B cell (primary cell): ENCODE data around the gene ADGRL4. TPM values are rescaled to one million over a fixed set of nuclear protein-coding genes. Genes with fewer than 3 reads are reported as not detected.

Experiments
- ATAC-seq: fragments of 200-7000 bp; cut with Tn5 transposase; one replicate; pipeline ENCODE4 v1.10.0; 2021; ENCODE audit warnings: low read depth, mild to moderate bottlenecking, moderate number of reproducible peaks, moderate library complexity
- CTCF ChIA-PET: fragments of 350-600 bp; sonication (Branson Sonifier 250); formaldehyde crosslinking; loops from one replicate; lab custom pipeline; 2021; ENCODE audit warnings: antibody characterized with exemption, inconsistent platforms; lab: Charles Lee
- POLR2A ChIA-PET: fragments of 350-600 bp; sonication (Branson Sonifier 250); formaldehyde crosslinking; loops from one replicate; lab custom pipeline; 2021; ENCODE audit warnings: antibody characterized with exemption; lab: Charles Lee
- DNase-seq: peaks from one replicate; pipeline ENCODE4 v3.0.0; 2013
- H2AFZ ChIP-seq: 2 replicates; pipeline ENCODE4 v1.6.1; 2012; ENCODE audit warnings: mild to moderate bottlenecking, low read depth, low read length; ENCODE audit not compliant: insufficient read depth, poor library complexity, severe bottlenecking
- H3K27ac ChIP-seq, 2 donors: 1 replicate in 1 of 2; 2 replicates in 1 of 2; pipeline ENCODE4 v1.5.1; 2012 to 2013; ENCODE audit warnings: low read length in 2 of 2, mild to moderate bottlenecking in 2 of 2, moderate library complexity in 1 of 2
- H3K27me3 ChIP-seq, 4 experiments: fragments of 200-600 bp in 1 of 4; sonication (generic) in 1 of 4; replicated peaks in 1 of 4; 1 replicate in 2 of 4; 2 replicates in 2 of 4; pipeline versions ENCODE4 v1.6.1 to v1.7.0; 2013 to 2016; ENCODE audit warnings: low read length in 3 of 4, mild to moderate bottlenecking in 2 of 4, mixed read lengths in 1 of 4, moderate library complexity in 1 of 4; ENCODE audit not compliant: insufficient read depth in 4 of 4, control insufficient read depth in 3 of 4; ENCODE audit errors: control extremely low read depth in 1 of 4
- H3K36me3 ChIP-seq, 2 experiments: replicated peaks in 1 of 2; 1 replicate in 1 of 2; 2 replicates in 1 of 2; pipeline versions ENCODE4 v1.6.1 to v1.7.1; 2013; ENCODE audit warnings: low read length in 1 of 2; ENCODE audit not compliant: insufficient read depth in 2 of 2, control insufficient read depth in 1 of 2; ENCODE audit errors: control extremely low read depth in 1 of 2, extremely low read depth in 1 of 2
- H3K4me1 ChIP-seq, 2 donors: fragments of 200-600 bp in 1 of 2; sonication (generic) in 1 of 2; 1 replicate in 1 of 2; 2 replicates in 1 of 2; pipeline versions ENCODE4 v1.5.1 to v1.6.1; 2013 to 2017; ENCODE audit warnings: low read length in 2 of 2; ENCODE audit not compliant: control insufficient read depth in 2 of 2, insufficient read depth in 2 of 2
- H3K4me2 ChIP-seq: replicated peaks from 2 replicates; pipeline ENCODE3; 2012; ENCODE audit warnings: mild to moderate bottlenecking, low read depth, low read length; ENCODE audit not compliant: poor library complexity, severe bottlenecking
- H3K4me3 ChIP-seq, 5 experiments: fragments of 200-600 bp in 1 of 5; sonication (generic) in 1 of 5; 1 replicate in 3 of 5; 2 replicates in 2 of 5; pipeline versions ENCODE4 v1.5.1 to v1.7.0; 2011 to 2016; ENCODE audit warnings: low read length in 4 of 5, mild to moderate bottlenecking in 4 of 5, low read depth in 2 of 5, control low read depth in 1 of 5, moderate library complexity in 1 of 5; ENCODE audit not compliant: insufficient read depth in 1 of 5; ENCODE audit errors: control extremely low read depth in 1 of 5, extremely low read depth in 1 of 5
- H3K79me2 ChIP-seq: fragments of 200-600 bp; sonication (generic); one replicate; pipeline ENCODE4 v1.6.0; 2016; ENCODE audit warnings: low read length; ENCODE audit not compliant: control insufficient read depth, insufficient read depth
- H3K9ac ChIP-seq: fragments of 200-600 bp; sonication (generic); 2 replicates; pipeline ENCODE4 v1.6.1; 2017; ENCODE audit warnings: mild to moderate bottlenecking, low read length, moderate library complexity
- H3K9me3 ChIP-seq, 3 donors: one replicate each; pipeline versions ENCODE4 v1.6.1 to v1.7.1; 2013; ENCODE audit warnings: low read length in 2 of 3; ENCODE audit not compliant: control insufficient read depth in 2 of 3, insufficient read depth in 1 of 3; ENCODE audit errors: control extremely low read depth in 1 of 3
- H4K20me1 ChIP-seq: 2 replicates; pipeline ENCODE4 v1.6.0; 2012; ENCODE audit warnings: mild to moderate bottlenecking, low read length; ENCODE audit not compliant: insufficient read depth, control insufficient read depth, poor library complexity, severe bottlenecking
- H3K27ac Mint-ChIP-seq: one replicate; pipeline ENCODE4 v1.8.0; 2021; ENCODE audit warnings: mixed read lengths
- H3K27me3 Mint-ChIP-seq: one replicate; pipeline ENCODE4 v1.8.0; 2021; ENCODE audit warnings: mixed read lengths
- H3K4me1 Mint-ChIP-seq: one replicate; pipeline ENCODE4 v1.8.0; 2021; ENCODE audit warnings: mixed read lengths
- H3K4me3 Mint-ChIP-seq: one replicate; pipeline ENCODE4 v1.8.0; 2021; ENCODE audit warnings: mixed read lengths
- H3K9me3 Mint-ChIP-seq: one replicate; pipeline ENCODE4 v1.8.0; 2022; ENCODE audit warnings: mixed read lengths; ENCODE audit not compliant: insufficient read depth
- CTCF ChIP-seq: fragments of 200-600 bp; IDR thresholded peaks from one replicate; pipeline ENCODE4 v1.8.0; 2022; ENCODE audit warnings: antibody characterized with exemption, mild to moderate bottlenecking
- EZH2 ChIP-seq: IDR thresholded peaks from 2 replicates; pipeline ENCODE4 v1.6.1; 2012; ENCODE audit warnings: borderline replicate concordance, low read depth, mild to moderate bottlenecking, moderate library complexity, low read length; ENCODE audit not compliant: insufficient read depth, poor library complexity, severe bottlenecking
- WGBS: methylation state at CpG from one replicate; pipeline ENCODE4 v1.1.5; 2013; ENCODE audit warnings: missing lambda C conversion rate; ENCODE audit not compliant: insufficient coverage; 5-methylcytosine and 5-hydroxymethylcytosine counted together
- intact Hi-C: fragments of 100-400 bp; cut with micrococcal nuclease; formaldehyde crosslinking; loops from one replicate; pipeline ENCODE4 v1.10.0; 2022
- polyA plus RNA-seq: library from polyadenylated mRNA; depleted of rRNA; stranded (reverse); fragments of >200 nt; gene quantifications from 2 replicates; pipeline ENCODE4 v1.2.3, GENCODE V29; 2012
- total RNA-seq, 2 donors: library from RNA; stranded (reverse); fragments of 120-200 nt in 1 of 2; gene quantifications; 1 replicate in 1 of 2; 2 replicates in 1 of 2; pipeline versions ENCODE4 v1.2.3 to v1.2.4, GENCODE V29; 2013 to 2022

Gene ADGRL4
- total and polyA plus RNA-seq, 2 donors (not counting 1 experiment from before 2014, with no cell fraction given), result not detected

- no peak overlapping the region for H3K4me3 Mint-ChIP-seq
- no peak overlapping the region for H3K4me2 ChIP-seq
- DNase-seq (no peak), ATAC-seq (no peak)
- no peak overlapping the region for H3K9ac ChIP-seq
- no peaks in the 10 kb centered on the region for H3K4me1 ChIP-seq
- H3K27ac ChIP-seq, result no peak overlapping the region
- no peaks in the 10 kb centered on the region for H3K4me1 Mint-ChIP-seq
- H4K20me1 ChIP-seq, result no peaks in the 10 kb centered on the region
- intact Hi-C loops, result no loop called here
- POLR2A ChIA-PET, result no interaction called here
- H3K27ac Mint-ChIP-seq, result no peak overlapping the region
- no peaks in the 10 kb centered on the region for H3K27me3 ChIP-seq
- WGBS, result no CpG with 5 or more reads among the region's 1 CpG
- no peaks in the 10 kb centered on the region for H3K79me2 ChIP-seq
- CTCF ChIA-PET, result no interaction called here
- peaks cover 2% of the 10 kb centered on the region for H3K9me3 Mint-ChIP-seq
- TF ChIP-seq EZH2 (no peak), CTCF (no peak)
- no peaks in the 10 kb centered on the region for H3K9me3 ChIP-seq
- no peaks in the 10 kb centered on the region for H3K27me3 Mint-ChIP-seq
- no peak overlapping the region for H3K4me3 ChIP-seq
- no peaks in the 10 kb centered on the region for H3K36me3 ChIP-seq
- no peak overlapping the region for H2AFZ ChIP-seq
Measured at GRCh38 chr1:78996791-78997190, 9.7 kb downstream of the ADGRL4 start.

- H2AFZ ChIP-seq, result no peak overlapping the region
- no peaks in the 10 kb centered on the region for H4K20me1 ChIP-seq
- POLR2A ChIA-PET, result no interaction called here
- intact Hi-C loops, result no loop called here
- CTCF ChIA-PET, result no interaction called here
- no peaks in the 10 kb centered on the region for H3K36me3 ChIP-seq
- no peaks in the 10 kb centered on the region for H3K9me3 ChIP-seq
- no peak overlapping the region for H3K4me3 ChIP-seq
- H3K4me1 ChIP-seq, result no peaks in the 10 kb centered on the region
- TF ChIP-seq CTCF, result no peak
- TF ChIP-seq EZH2, result no peak
- no peaks in the 10 kb centered on the region for H3K9me3 Mint-ChIP-seq
- no peaks in the 10 kb centered on the region for H3K27me3 ChIP-seq
- no CpG with 5 or more reads among the region's 2 CpGs for WGBS
- ATAC-seq (no peak), DNase-seq (no peak)
- no peak overlapping the region for H3K9ac ChIP-seq
- no peaks in the 10 kb centered on the region for H3K27me3 Mint-ChIP-seq
- H3K27ac ChIP-seq, result no peak overlapping the region
- no peaks in the 10 kb centered on the region for H3K4me1 Mint-ChIP-seq
- no peak overlapping the region for H3K4me2 ChIP-seq
- no peaks in the 10 kb centered on the region for H3K79me2 ChIP-seq
- no peak overlapping the region for H3K4me3 Mint-ChIP-seq
- no peak overlapping the region for H3K27ac Mint-ChIP-seq
Measured at GRCh38 chr1:78987042-78987441, 19.5 kb downstream of the ADGRL4 start.
